Activated CD4-positive, alpha-beta memory T cell treated with anti-CD3 and anti-CD28 coated beads for 36 hours (primary cell): ENCODE measurements around the gene GPR62. TPM values are rescaled to one million over a fixed set of nuclear protein-coding genes. Genes with fewer than 3 reads are reported as not detected.
A peak's percentile ranks its signal among the peaks of the same experiment; 100 is the strongest.

ENCODE experiments used
- CTCF ChIA-PET: fragments of 350-600 bp; sonication (Branson Sonifier 250); formaldehyde crosslinking; loops from one replicate; lab custom pipeline; 2021; ENCODE audit warnings: antibody characterized with exemption, inconsistent platforms; lab: Charles Lee
- POLR2A ChIA-PET: fragments of 350-600 bp; sonication (Branson Sonifier 250); formaldehyde crosslinking; loops from one replicate; lab custom pipeline; 2021; ENCODE audit warnings: antibody characterized with exemption; lab: Charles Lee
- DNase-seq: peaks from one replicate; pipeline ENCODE4 v3.0.0-alpha.2; 2020
- H3K27ac Mint-ChIP-seq: one replicate; pipeline ENCODE4 v1.8.0; 2021; ENCODE audit warnings: mixed read lengths
- H3K27me3 Mint-ChIP-seq: one replicate; pipeline ENCODE4 v1.8.0; 2021; ENCODE audit warnings: mixed read lengths
- H3K36me3 Mint-ChIP-seq: one replicate; pipeline ENCODE4 v1.8.0; 2021; ENCODE audit warnings: mixed read lengths
- H3K4me1 Mint-ChIP-seq: one replicate; pipeline ENCODE4 v1.8.0; 2021; ENCODE audit warnings: low read depth, mixed read lengths
- H3K4me3 Mint-ChIP-seq: one replicate; pipeline ENCODE4 v1.8.0; 2021; ENCODE audit warnings: mild to moderate bottlenecking, mixed read lengths
- H3K9me3 Mint-ChIP-seq: one replicate; pipeline ENCODE4 v1.8.0; 2021; ENCODE audit warnings: mixed read lengths
- intact Hi-C: fragments of 100-400 bp; cut with micrococcal nuclease; formaldehyde crosslinking; loops from one replicate; pipeline ENCODE4 v1.15.1; 2023
- total RNA-seq, 2 experiments: library from RNA; stranded (reverse); gene quantifications; one replicate each; pipeline ENCODE4 v1.2.3, GENCODE V29; 2021

GPR62 gene
- total RNA-seq, 2 experiments from 2014 or later: not detected

DNA sequence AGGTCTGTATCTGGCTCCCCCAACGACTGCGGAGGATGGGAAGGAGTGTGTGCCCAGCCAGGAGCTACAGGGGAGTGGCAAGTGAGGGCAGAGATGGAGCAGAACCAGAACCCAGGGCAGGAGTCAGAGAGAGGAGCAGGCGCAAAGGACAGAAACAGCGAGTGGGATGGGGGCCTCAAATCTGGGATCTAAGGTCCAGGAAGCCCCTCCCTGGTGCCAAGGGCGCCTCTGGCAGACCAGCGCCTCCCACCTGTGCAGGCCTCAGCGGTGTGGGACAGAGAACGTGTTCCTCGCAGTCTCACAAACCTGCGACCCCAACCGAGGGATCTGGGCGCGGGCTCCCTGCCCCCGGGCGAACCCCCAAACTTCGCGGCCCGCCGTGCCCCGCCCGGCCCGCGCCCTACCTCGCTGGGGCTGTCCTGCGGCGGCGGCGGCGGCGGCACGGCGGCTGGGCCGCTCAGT, 11.8 kb downstream of the GPR62 start:
- Mint-ChIP-seq H3K4me3 (peak overlapping the region; percentile 77), H3K27me3 (no peaks in the 10 kb centered on the region), H3K4me1 (peaks cover 18% of the 10 kb centered on the region), H3K9me3 (no peaks in the 10 kb centered on the region), H3K36me3 (no peaks in the 10 kb centered on the region), H3K27ac (peak overlapping the region; percentile 33)
- ChIA-PET POLR2A (interaction anchor here (0.7 to 2.2 kb wide), 3 partner anchors 16 to 156 kb away, joined by 3 to 8 read pairs (median 3); partner anchors contain the start of gene ACY1), CTCF (interaction anchor here (3.9 kb wide), 1 partner anchor 25 kb away, joined by 21 read pairs; the partner anchor contains the start of genes PARP3 and RRP9)
- no peak for DNase-seq
- intact Hi-C loops: no loop called here

DNA sequence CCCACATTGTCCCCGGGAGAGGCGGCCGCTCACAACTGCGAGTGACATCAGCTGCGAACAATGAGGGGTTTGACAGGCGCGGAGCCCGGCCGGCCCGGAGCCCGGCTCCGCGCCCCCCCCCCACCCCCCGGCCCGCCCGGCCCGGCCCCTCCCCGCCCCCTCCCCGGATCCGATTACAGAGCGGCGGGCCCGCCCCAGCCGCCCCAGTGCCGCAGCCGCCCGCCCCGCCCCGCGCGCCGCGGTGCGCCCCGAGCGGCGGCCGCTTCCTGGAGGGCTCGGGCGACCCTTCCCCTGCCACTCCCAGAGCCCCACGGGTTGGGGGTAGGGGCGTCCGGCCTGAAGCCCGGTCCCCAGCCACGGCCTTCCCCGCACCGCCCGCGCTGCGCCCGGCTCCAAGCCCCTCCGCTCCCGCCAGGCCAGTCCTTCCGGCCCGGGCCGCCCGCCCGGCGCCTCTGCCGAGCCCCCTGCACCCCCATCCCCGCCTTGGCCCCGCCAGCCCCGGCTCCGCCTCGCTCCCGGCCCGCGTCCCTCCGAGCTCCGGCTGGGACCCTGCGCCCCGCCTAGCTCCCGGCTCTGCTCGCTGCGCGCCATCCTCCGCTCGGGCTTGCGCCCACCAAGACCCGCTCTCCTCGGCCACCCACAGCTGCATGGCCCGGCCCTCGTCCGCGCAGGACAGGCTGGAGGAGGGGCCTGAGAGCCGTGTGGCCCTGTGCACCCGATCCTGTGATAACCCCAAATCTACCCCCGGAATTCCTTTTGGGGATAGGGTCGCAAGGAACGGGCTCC, 12.4 kb downstream of the GPR62 start, which contains the start of gene PCBP4:
Gene PCBP4, minus strand, starts transcription at position 71 of the 786 bp plus-strand sequence. CDS start 6,214 bp downstream, outside the sequence.
- Mint-ChIP-seq H3K27me3 (no peaks in the 10 kb centered on the region), H3K4me3 (peak within 1 kb of the TSS; percentile 81), H3K36me3 (no peaks in the 10 kb centered on the region), H3K27ac (peak within 1 kb of the TSS; percentile 45), H3K4me1 (peaks cover 23% of the 10 kb centered on the region), H3K9me3 (no peaks in the 10 kb centered on the region)
- ChIA-PET POLR2A (interaction anchor here (0.7 to 2.2 kb wide), 3 partner anchors 15 to 156 kb away, joined by 3 to 8 read pairs (median 3); partner anchors contain the start of gene ACY1), CTCF (interaction anchor here (1.2 to 3.9 kb wide), 2 partner anchors 16 to 26 kb away, joined by 4 to 21 read pairs; partner anchors contain the start of genes ACY1, PARP3 and RRP9)
- DNase-seq: peak; percentile 45
- intact Hi-C loops: no loop called here

DNA sequence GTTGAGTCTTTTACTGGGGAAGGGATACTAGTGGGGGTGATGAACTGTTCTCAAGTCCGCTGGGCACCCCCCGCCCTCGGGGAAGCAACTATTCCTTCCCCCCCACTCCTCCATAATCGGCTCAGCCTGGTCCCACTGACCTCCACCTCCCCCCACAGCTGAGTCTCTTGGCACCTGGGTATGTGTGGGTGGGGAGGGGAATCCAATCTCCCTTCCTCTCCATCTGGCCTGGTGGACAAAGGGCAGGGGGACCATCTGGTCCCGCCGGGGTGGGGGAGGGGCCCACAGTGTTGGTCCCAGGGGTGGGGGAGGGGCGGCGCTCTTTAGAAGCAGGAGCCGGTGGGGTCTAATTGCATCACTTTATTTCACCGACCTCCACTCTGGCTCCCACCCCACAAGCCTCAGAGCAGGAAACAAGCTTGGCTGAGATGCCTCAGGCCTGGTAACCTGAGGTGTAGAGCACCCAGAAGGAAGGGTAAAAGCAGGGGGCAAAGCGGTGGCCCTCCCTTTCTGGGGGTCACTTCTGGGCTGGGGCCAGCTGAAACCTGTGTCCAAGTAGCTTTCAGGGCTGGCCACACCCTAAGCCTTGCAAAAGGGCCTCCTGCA, 13.1 kb downstream of the GPR62 start:
- H3K36me3 Mint-ChIP-seq: no peaks in the 10 kb centered on the region
- intact Hi-C loops: no loop called here
- POLR2A ChIA-PET: interaction anchor here (1.5 to 2.2 kb wide), 2 partner anchors 15 to 26 kb away, joined by 3 to 8 read pairs; partner anchors contain the start of gene ACY1
- CTCF ChIA-PET: interaction anchor here (1.2 to 3.9 kb wide), 3 partner anchors 15 to 26 kb away, joined by 4 to 21 read pairs (median 11); partner anchors contain the start of genes ACY1, PARP3 and RRP9
- H3K4me1 Mint-ChIP-seq: peaks cover 23% of the 10 kb centered on the region
- peak overlapping the region; percentile 81 for H3K4me3 Mint-ChIP-seq
- peak overlapping the region; percentile 45 for H3K27ac Mint-ChIP-seq
- H3K9me3 Mint-ChIP-seq: no peaks in the 10 kb centered on the region
- H3K27me3 Mint-ChIP-seq: no peaks in the 10 kb centered on the region
- no peak for DNase-seq

DNA sequence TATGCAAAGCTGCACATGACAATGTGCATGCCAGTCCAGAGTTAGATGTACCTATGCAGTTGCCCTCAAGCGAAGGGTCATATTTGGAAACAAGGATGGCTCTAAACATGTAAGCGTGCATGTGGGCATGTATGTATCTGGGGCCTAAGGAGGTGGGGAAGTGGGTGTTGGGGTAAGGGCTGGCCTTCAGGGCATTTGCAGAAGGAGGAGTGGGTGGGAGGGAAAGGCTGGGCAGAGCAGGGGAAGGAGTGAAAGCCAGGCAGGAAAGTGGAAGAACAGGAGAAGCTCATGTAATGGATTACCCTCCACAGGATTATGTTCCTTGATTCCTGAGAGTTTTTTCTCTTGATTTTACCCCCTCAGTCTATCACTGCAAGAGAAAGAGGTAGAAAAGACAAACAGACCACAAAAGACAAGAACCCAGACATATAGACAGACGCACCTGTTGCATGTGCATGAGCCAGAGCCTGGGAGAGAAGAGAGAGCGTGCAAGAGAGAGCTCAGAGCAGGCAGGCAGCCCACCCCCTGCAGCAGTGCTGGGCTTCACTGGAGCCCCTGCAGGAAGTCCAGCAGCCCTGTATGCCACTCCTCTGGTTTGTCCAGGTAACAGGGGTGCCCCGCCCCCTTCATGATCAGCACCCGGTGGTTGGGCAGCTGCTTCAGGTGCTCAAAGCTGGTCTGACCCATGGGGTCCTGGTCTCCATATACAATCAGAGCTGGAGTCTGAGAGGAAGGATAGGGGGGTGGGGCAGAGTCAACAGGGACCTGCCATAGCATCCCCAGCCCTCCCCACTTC, 13.9 kb downstream of the GPR62 start:
- ChIA-PET POLR2A (interaction anchor here (0.9 to 1.9 kb wide), 3 partner anchors 13 to 27 kb away, joined by 3 to 12 read pairs (median 3); partner anchors contain the start of genes PARP3 and RRP9), CTCF (interaction anchor here (0.9 to 2.1 kb wide), 3 partner anchors 13 to 85 kb away, joined by 3 to 11 read pairs (median 3); partner anchors contain the start of genes PARP3 and RRP9)
- H3K4me1 Mint-ChIP-seq: peaks cover 27% of the 10 kb centered on the region
- H3K27me3 Mint-ChIP-seq: no peaks in the 10 kb centered on the region
- no peaks in the 10 kb centered on the region for H3K9me3 Mint-ChIP-seq
- H3K36me3 Mint-ChIP-seq: peaks cover 2% of the 10 kb centered on the region
- intact Hi-C loops: no loop called here
- no peak overlapping the region for H3K4me3 Mint-ChIP-seq
- no peak for DNase-seq
- H3K27ac Mint-ChIP-seq: no peak overlapping the region

DNA sequence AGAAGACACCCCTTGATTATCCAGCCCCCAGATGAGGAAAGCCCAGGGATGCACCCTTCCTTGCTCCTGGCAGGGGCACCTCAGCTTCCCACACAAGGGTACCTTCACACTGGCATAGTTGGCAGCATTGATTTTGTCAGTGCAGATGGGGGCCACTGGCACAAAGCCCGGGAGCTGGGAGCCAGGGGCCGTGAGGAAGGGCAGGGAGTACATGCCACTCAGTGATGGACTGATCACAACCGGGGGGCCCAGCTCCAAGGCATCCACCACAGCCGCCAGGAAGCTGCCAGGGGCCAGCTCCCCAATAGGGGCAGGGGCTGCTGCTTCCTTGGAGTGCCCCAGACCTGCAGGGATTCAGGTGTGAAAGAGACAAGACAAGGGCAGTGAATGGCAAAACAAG, 14.7 kb downstream of the GPR62 start:
- Mint-ChIP-seq H3K4me1 (peaks cover 30% of the 10 kb centered on the region), H3K9me3 (no peaks in the 10 kb centered on the region), H3K27ac (no peak overlapping the region), H3K27me3 (no peaks in the 10 kb centered on the region), H3K4me3 (no peak overlapping the region), H3K36me3 (peaks cover 2% of the 10 kb centered on the region)
- no peak for DNase-seq
- ChIA-PET POLR2A (interaction anchor here (0.9 to 1.9 kb wide), 3 partner anchors 12 to 28 kb away, joined by 3 to 12 read pairs (median 3); partner anchors contain the start of genes PARP3, RPL29 and RRP9), CTCF (interaction anchor here (0.9 to 2.1 kb wide), 3 partner anchors 12 to 84 kb away, joined by 3 to 11 read pairs (median 3); partner anchors contain the start of genes PARP3 and RRP9)
- intact Hi-C loops: loop anchor here (10.0 kb wide), 2 partner anchors 295 to 465 kb away; partner anchors contain the start of genes DCAF1 and TEX264

DNA sequence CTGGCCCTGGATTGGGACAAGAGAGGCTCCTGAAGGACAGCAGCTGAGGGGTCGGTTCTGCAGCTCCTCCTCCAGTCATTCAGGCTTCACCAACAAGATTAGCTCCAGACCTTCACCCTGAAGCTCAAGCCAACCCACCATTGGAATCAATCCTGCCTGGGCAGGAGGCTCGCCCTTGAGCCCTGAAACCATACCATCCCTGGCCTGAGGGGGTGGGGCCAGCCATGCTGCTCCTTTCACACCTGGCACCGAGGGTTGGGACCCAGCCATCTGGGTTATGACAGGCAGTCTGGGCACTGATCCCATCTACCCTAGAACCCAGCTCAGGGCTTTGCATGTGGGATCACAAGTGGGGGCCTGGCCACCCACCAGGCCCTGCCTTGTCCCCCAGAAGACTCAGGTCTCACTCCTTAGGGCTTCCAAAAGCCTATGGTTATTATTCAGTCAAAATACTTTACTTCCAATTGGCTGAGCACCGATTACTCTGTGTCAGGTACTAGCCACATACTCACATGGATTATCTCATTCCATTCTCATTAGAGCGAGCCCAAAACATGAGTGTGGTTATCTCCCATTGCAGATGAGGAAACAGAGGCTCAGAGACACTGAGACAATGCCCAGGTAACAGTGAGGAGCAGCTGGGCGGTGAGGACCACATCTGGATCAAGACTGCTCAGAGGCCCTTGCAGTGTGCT, 15.6 kb downstream of the GPR62 start:
- Mint-ChIP-seq H3K36me3 (peaks cover 2% of the 10 kb centered on the region), H3K27me3 (no peaks in the 10 kb centered on the region), H3K4me1 (peaks cover 34% of the 10 kb centered on the region), H3K4me3 (no peak overlapping the region), H3K27ac (no peak overlapping the region), H3K9me3 (no peaks in the 10 kb centered on the region)
- intact Hi-C loops: loop anchor here (10.0 kb wide), 2 partner anchors 296 to 466 kb away; partner anchors contain the start of genes DCAF1 and TEX264
- CTCF ChIA-PET: interaction anchor here (0.8 to 2.1 kb wide), 2 partner anchors 12 to 29 kb away, joined by 4 to 11 read pairs; partner anchors contain the start of genes PARP3 and RRP9
- POLR2A ChIA-PET: interaction anchor here (1.5 to 1.9 kb wide), 2 partner anchors 11 to 25 kb away, joined by 3 to 12 read pairs; partner anchors contain the start of gene RPL29
- no peak for DNase-seq

DNA sequence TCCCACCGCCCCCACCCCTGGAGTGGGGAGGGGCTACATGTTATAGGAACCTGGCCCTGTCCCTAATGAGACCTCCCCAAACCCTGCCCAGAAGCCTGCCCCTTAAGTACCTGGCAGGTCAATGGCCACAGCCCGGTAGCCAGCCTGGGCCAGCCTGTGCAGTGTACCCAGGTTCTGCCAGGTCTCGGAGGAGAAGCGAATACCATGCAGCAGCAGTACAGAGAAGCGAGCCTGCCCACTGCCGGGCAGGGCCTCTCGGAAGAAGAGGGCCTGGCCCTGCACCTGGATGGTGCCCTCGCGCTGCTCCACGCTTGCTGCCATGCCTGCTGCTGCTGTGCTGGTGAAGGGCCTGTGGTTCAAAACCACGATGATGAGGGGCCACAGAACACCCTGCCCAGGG, 16.2 kb downstream of the GPR62 start:
- intact Hi-C loops: loop anchor here (10.0 kb wide), 2 partner anchors 297 to 467 kb away; partner anchors contain the start of genes DCAF1 and TEX264
- H3K4me3 Mint-ChIP-seq: no peak overlapping the region
- H3K9me3 Mint-ChIP-seq: no peaks in the 10 kb centered on the region

DNA sequence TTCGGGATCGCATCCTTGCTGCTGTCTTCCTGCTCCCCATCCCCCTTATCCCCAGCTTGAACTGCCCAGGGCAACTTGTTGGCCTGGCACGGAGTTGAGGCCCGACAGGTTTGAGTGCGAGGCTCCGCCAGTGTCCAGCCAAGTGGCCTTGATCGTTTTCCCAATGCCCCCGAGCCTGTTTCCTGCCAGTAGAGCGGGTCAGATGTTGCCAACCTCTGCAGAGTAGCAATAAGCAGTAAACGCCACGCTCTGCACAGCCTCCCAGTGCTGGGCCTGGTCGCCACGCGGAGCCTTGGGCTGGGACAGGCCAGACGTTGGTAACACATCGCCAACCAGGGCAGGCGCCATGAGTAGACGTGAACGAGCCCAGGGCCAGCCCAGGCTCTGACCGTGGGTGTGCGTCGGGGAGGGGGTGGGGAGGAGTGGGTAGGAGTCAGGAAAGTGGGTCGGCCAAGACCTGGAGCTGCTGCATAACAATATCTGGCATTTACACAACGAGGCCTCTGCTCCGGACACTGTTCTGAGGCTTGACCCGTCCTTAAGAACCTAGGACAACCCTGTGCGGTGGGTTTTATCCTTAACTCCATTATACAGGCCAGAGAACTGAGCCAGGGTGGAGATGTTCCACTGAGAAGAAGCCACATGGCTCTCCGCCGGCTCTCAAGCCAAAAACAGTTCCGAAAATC, 19.2 kb downstream of the GPR62 start:
- peak; percentile 44 for DNase-seq
- H3K27me3 Mint-ChIP-seq: no peaks in the 10 kb centered on the region
- intact Hi-C loops: loop anchor here (1.0 to 10.0 kb wide), 4 partner anchors 20 to 470 kb away; partner anchors contain the start of genes DCAF1, PARP3, RPL29 and TEX264

More for the DNA sequence above, 16.2 kb downstream of the GPR62 start:
- CTCF ChIA-PET: interaction anchor here (4.0 kb wide), 1 partner anchor 29 kb away, joined by 64 read pairs; the partner anchor contains the start of genes PARP3 and RRP9
- no peak for DNase-seq
- Mint-ChIP-seq H3K36me3 (peaks cover 2% of the 10 kb centered on the region), H3K27me3 (no peaks in the 10 kb centered on the region), H3K27ac (no peak overlapping the region), H3K4me1 (peaks cover 33% of the 10 kb centered on the region)
- POLR2A ChIA-PET: interaction anchor here (1.5 kb wide), 1 partner anchor 24 kb away, joined by 3 read pairs; the partner anchor contains the start of gene RPL29

More for the DNA sequence above, 19.2 kb downstream of the GPR62 start:
- peaks cover 2% of the 10 kb centered on the region for H3K36me3 Mint-ChIP-seq
- POLR2A ChIA-PET: interaction anchor here (0.9 to 2.5 kb wide), 9 partner anchors 9 to 313 kb away, joined by 3 to 30 read pairs (median 4); partner anchors contain the start of genes ACY1, GLYCTK, PARP3 and RPL29
- H3K4me3 Mint-ChIP-seq: peak overlapping the region; percentile 99
- CTCF ChIA-PET: interaction anchor here (0.7 to 4.0 kb wide), 20 partner anchors 9 to 473 kb away, joined by 3 to 64 read pairs (median 6); partner anchors contain the start of genes ACY1, DUSP7, GPR62 and PARP3
- H3K9me3 Mint-ChIP-seq: no peaks in the 10 kb centered on the region
- peaks cover 36% of the 10 kb centered on the region for H3K4me1 Mint-ChIP-seq
- peak overlapping the region; percentile 97 for H3K27ac Mint-ChIP-seq
